Urinary bladder (tissue), 4 donors: Measurements from ENCODE around the gene INPP5A. TPM values are rescaled to one million over a fixed set of nuclear protein-coding genes. Genes with fewer than 3 reads are reported as not detected.
"Not testable (repeated sequence)": the region's sequence is repeated elsewhere in the genome, so short reads cannot be mapped to it uniquely, and the experiment has no call there.

Experiments
- DNase-seq: peaks from one replicate; pipeline ENCODE4 v3.0.0-alpha.2; 2015; ENCODE audit errors: extremely low spot score
- H3K27ac ChIP-seq: one replicate; pipeline ENCODE4 v1.5.1; 2013; ENCODE audit warnings: low read depth, mild to moderate bottlenecking, moderate library complexity
- H3K36me3 ChIP-seq: one replicate; pipeline ENCODE4 v1.6.1; 2013; ENCODE audit warnings: mild to moderate bottlenecking, moderate library complexity; ENCODE audit not compliant: insufficient read depth
- H3K4me1 ChIP-seq: one replicate; pipeline ENCODE4 v1.6.1; 2013; ENCODE audit warnings: mild to moderate bottlenecking, moderate library complexity; ENCODE audit not compliant: insufficient read depth
- H3K4me3 ChIP-seq: one replicate; pipeline ENCODE4 v1.5.1; 2013; ENCODE audit warnings: low read depth, low read length
- WGBS: extraction: QIAGEN DNeasy Blood & Tissue Kit; methylation state at CpG from one replicate; pipeline ENCODE4 v1.1.7; 2013; 5-methylcytosine and 5-hydroxymethylcytosine counted together
- polyA plus RNA-seq: library from polyadenylated mRNA; stranded (reverse); fragments of 200-250 nt; gene quantifications from one replicate; pipeline ENCODE4 v1.2.3, GENCODE V29; 2013
- total RNA-seq: library from RNA; depleted of rRNA; stranded (reverse); fragments of >200 nt; gene quantifications from one replicate; pipeline ENCODE4 v1.2.3, GENCODE V29; 2014
- donor health status: healthy with polysubstance abuse.
- donor health status: healthy.

Gene INPP5A
- total and polyA plus RNA-seq, 2 donors = 61.0 to 66.2 TPM

- Histone ChIP-seq H3K4me1 (peaks cover 10% of the 10 kb centered on the region), H3K4me3 (peak overlapping the region; percentile 27), H3K36me3 (peaks cover 6% of the 10 kb centered on the region), H3K27ac (no peak overlapping the region)
- no peak for DNase-seq
- 4% methylated on average over 110 of the region's 111 CpGs for WGBS
Measured at GRCh38 chr10:132784866-132785722, 247.5 kb downstream of the INPP5A start.

DNA sequence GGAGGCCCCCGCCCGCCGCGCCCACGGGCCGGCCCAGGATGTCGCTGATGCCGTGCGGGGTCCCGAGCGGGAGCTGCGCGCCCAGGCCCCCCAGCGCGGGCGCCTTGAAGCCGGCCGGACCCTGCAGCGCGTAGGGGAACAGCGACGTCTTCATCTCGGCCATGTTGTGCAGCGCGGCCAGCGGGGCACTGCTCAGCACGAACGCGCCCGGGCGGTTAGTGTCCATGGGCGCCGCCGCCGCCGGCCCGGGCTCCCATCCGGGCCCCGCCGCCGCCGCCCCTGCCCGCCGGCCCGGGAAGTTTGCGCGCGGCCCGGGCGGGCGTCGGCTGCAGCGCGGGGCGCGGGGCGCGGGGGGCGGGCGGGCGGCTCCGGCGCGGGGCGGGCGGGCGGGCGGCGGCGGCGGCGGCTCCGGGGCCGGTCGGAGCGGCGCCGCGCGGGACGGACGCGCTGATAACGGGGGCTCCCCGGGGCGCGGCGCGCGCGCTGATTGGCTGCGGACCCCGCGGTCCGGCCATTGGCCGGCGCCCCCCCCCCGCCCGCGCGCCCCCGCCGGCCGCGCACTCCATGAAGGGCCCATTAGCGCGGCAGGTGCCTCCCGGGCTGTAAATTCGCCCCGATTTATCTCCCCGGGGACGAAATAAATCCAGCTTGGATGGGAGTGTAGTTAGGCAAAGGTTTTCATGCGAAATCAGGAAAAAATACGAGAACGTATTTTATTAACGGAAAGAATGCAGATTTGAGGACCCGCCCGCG, 248.3 kb downstream of the INPP5A start, which contains the start of gene NKX6-2:
Gene NKX6-2, minus strand, starts transcription at position 425 of the 753 bp plus-strand sequence. Its CDS starts 199 bp downstream, at position 226.
- H3K4me1 ChIP-seq = peaks cover 10% of the 10 kb centered on the region
- H3K36me3 ChIP-seq = peaks cover 6% of the 10 kb centered on the region
- under 1% methylated on average over 109 of the region's 119 CpGs for WGBS
- H3K27ac ChIP-seq = no peak within 1 kb of the TSS
- peak within 1 kb of the TSS; percentile 27 for H3K4me3 ChIP-seq
- DNase-seq = no peak

DNA sequence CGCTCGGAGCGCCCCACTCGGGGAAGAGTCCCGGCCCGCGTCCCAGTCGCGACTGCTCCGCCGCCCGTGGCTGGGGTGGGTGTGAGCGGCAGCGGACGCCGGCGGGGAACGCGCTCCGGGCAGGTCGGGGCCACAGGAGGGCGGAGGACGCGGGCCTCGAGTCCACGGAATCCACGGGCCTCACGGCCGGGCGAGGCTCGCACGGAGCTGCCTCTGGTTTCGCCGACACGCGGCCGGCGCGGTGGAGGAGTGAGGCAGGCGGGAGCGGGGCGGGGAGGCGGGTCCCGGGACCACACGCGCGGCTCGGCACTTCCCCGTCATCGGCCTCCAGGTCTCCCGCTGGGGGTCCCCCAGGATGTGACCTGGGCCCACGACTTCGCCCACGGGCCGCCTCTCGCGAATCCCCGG, 248.9 kb downstream of the INPP5A start:
- no peak overlapping the region for H3K4me3 ChIP-seq
- H3K36me3 ChIP-seq = peaks cover 6% of the 10 kb centered on the region
- H3K27ac ChIP-seq = no peak overlapping the region
- H3K4me1 ChIP-seq = peaks cover 10% of the 10 kb centered on the region
- WGBS = 5% methylated on average over 58 of the region's 58 CpGs
- DNase-seq = no peak

DNA sequence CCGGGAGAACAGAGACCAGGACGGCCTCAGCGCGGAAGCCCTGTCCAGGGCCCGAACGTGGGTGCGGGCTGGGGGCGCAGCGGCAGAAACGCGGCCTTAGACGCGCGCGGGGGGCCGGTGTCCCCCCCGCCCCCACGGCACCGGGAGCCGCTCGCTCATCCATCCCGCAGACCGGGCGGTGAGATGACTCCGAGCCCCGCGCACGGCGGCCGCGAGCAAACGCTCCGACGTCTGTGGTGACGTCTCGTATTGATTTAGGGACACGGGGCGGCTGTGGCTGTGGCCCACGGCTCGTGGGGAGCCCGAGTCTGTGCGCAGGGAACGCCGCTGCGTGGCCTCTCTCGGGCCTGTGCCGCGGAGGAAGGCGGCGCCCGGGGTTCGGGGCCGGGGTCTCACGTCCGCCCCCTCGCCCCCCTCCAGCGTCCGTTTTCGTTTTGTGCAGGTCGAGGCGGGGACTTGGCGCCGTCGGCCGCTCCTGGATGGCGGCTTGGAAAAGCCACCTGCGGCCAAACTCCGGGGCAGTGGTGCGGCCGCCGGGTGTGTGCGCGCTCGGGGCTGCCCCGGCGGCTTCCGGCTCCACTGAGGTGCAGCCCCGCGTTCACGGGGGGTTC, 249.4 kb downstream of the INPP5A start:
- 3% methylated on average over 80 of the region's 80 CpGs for WGBS
- DNase-seq = no peak
- Histone ChIP-seq H3K36me3 (peaks cover 2% of the 10 kb centered on the region), H3K4me3 (no peak overlapping the region), H3K4me1 (peaks cover 10% of the 10 kb centered on the region), H3K27ac (no peak overlapping the region)

- Histone ChIP-seq H3K4me1 (peaks cover 10% of the 10 kb centered on the region), H3K4me3 (no peak overlapping the region), H3K27ac (no peak overlapping the region), H3K36me3 (peaks cover 2% of the 10 kb centered on the region)
- DNase-seq = no peak
- WGBS = 1% methylated on average over 80 of the region's 80 CpGs
Measured at GRCh38 chr10:132787495-132788179, 250.1 kb downstream of the INPP5A start.

DNA sequence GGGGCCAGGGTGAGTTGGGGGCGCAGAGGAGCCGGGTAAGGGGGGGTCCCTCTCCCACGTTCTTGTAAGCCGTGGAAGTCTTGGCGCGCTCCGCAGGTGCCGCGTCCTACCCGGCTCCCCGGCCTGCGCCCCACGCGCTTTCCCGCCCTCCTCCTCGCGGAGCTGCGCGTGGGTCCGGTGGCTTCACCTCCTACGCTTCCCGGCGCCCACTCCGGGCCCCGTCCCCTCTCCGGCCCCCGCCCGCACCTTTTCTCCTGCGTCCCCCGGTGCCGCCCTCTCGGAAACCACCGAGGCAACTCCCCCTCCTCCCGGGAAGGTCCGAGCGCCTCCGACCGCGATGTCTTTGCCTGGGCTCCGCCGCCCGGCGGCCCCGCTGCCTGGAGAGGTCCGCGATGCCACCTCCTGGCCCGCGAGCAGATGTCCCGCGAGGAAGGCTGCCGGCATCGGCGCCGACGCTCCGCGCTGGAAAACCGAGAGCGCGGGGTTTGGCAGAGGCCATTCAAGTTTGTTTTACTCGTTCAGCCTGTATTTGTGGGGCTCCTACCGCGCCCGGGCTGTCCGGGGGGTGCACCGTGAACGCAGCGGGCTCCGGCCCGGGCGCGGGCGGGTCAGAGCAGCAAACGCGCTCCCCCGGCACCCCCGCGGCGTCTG, 250.7 kb downstream of the INPP5A start:
- Histone ChIP-seq H3K27ac (no peak overlapping the region), H3K4me1 (peaks cover 10% of the 10 kb centered on the region), H3K4me3 (no peak overlapping the region), H3K36me3 (peaks cover under 1% of the 10 kb centered on the region)
- DNase-seq = no peak
- WGBS = 1% methylated on average over 78 of the region's 79 CpGs

- Histone ChIP-seq H3K27ac (no peak overlapping the region), H3K4me3 (no peak overlapping the region)
- 5% methylated on average over 30 of the region's 30 CpGs for WGBS
Measured at GRCh38 chr10:132788831-132789219, 251.2 kb downstream of the INPP5A start.

DNA sequence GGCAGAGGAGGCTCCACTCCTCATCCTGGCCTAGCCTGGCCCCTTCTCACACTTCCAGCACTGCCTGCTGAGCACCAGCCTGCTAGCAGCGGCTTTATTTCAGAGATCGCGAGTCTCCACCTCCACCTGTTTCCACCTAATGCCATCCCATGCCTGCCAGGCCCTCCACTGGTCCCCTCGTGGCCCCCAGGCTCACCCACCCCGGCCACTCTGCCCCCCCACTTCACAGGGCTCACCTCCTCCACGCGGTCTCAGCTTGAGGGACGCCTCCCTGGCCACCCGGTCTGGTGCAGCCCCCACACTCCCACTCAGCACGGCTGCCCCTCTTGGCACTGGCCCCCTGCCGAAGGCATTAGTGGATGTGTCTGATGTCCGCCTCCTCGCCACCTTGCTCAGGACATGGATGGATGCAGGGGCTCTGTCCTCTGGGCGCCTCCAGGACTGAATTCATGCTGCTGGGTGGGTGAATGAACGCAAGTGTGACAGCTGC, 252.1 kb downstream of the INPP5A start:
- Histone ChIP-seq H3K4me1 (peaks cover 9% of the 10 kb centered on the region), H3K27ac (no peak overlapping the region), H3K4me3 (no peak overlapping the region), H3K36me3 (no peaks in the 10 kb centered on the region)
- no peak for DNase-seq
- 77% methylated on average over 15 of the region's 15 CpGs for WGBS

More at GRCh38 chr10:132788831-132789219, 251.2 kb downstream of the INPP5A start:
- DNase-seq = no peak
- Histone ChIP-seq H3K4me1 (peaks cover 10% of the 10 kb centered on the region), H3K36me3 (no peaks in the 10 kb centered on the region)

DNA sequence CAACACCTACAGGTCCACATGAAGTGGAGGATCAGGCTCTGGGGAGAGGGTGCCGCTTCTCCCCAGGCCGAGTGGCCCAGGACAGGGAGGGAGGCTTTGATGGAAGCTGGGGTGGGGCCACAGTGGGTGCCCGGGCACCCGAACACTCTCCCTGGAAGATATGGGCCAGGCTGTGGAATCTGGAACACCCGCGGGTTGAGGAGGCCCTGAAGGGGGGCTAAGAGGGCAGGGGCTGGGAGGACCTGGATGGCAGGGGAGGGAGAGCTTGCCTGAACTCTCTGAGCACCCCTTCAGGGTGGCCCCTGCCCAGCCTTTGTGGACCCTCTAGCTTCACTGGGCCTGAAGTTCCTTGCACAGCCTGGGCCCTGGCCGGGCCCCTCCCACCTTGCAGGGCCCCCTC, 252.9 kb downstream of the INPP5A start:
- Histone ChIP-seq H3K4me3 (no peak overlapping the region), H3K4me1 (peaks cover 6% of the 10 kb centered on the region), H3K36me3 (no peaks in the 10 kb centered on the region), H3K27ac (no peak overlapping the region)
- no peak for DNase-seq
- WGBS = 47% methylated on average over 7 of the region's 7 CpGs

DNA sequence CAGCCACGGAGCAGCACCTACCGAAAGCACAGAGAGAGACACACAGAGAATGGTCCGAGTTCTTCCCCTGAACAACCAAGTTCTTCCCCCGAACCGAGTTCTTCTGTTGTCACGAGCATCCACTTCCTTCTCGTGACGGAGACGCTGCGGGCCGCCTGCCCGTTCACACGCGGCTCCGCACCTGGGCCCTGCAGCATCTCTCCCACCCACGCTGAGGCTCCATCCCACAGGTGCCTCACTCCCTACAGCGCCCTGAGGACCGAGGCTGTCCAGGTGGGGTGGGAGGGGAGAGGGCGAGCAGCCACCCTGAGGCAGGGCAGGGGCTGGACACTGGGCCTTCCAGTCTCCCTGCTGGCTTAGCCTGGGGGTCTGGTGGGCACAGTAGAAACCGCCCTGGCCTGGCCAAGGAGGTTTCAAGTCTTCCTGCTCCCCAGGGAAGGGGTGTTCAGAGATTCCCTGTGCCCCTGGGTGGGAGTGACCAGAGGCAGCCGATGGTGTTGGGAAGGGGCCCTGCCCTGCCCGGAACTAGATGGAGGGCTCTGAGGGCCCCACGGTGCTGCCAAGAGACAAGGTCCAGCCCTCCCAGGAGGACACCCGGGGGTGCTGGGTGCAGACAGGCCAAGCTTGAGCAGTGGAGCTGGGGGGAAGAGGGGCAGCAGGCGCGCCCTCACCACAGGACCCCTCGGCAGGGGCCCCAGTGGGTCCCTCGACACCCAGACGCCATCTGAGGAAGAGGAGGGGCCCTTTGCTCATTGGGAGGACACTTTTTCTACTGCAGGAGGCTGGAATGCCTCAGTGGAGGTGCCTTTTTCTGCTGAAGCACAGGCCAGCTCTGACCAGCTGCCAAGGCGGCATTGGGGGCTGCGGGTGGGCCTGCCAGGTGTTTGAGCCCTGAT, 253.6 kb downstream of the INPP5A start:
- H3K4me1 ChIP-seq = peaks cover 6% of the 10 kb centered on the region
- no peak overlapping the region for H3K4me3 ChIP-seq
- no peak overlapping the region for H3K27ac ChIP-seq
- no peak for DNase-seq
- 58% methylated on average over 31 of the region's 31 CpGs for WGBS
- H3K36me3 ChIP-seq = no peaks in the 10 kb centered on the region

DNA sequence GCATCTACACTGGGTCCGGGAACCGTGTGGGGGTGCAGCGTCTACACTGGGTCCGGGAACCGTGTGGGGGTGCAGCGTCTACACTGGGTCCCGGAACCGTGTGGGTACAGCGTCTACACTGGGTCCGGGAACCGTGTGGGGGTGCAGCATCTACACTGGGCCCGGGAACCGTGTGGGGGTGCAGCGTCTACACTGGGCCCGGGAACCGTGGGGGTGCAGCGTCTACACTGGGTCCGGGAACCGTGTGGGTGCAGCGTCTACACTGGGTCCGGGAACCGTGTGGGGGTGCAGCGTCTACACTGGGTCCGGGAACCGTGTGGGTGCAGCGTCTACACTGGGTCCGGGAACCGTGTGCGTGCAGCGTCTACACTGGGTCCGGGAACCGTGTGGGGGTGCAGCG, 254.5 kb downstream of the INPP5A start:
- DNase-seq, H3K27ac ChIP-seq, H3K36me3 ChIP-seq, H3K4me1 ChIP-seq, H3K4me3 ChIP-seq: not testable (repeated sequence)
- WGBS = 95% methylated on average over 33 of the region's 33 CpGs

- WGBS = 87% methylated on average over 17 of the region's 17 CpGs
- Histone ChIP-seq H3K27ac (no peak overlapping the region), H3K4me1 (no peaks in the 10 kb centered on the region), H3K36me3 (no peaks in the 10 kb centered on the region), H3K4me3 (no peak overlapping the region)
- no peak for DNase-seq
Measured at GRCh38 chr10:132792796-132793195, 255.2 kb downstream of the INPP5A start.
